Measurements from ENCODE around the gene CUBN.

GRCh38 chr10:16960551-16960950, 169.1 kb downstream of the CUBN start:
- TF ChIP-seq CTCF (IDR thresholded peaks at IDR 0.05): no peak
- TF ChIP-seq POLR2A (IDR thresholded peaks at IDR 0.05): no peak
- no peak for TF ChIP-seq POLR2AphosphoS5 (IDR thresholded peaks at IDR 0.05)
- no peak for TF ChIP-seq EP300 (IDR thresholded peaks at IDR 0.05; ENCODE audit: low read depth)

All from transverse colon (tissue), 4 donors.